ENCODE data around the gene KANK4.

The KANK4 gene

GRCh38 chr1:62356257-62356835 is 37.1 kb upstream of the KANK4 start:
- no peak overlapping the region for H3K4me2 ChIP-seq (ENCODE audit: low read depth, low read length, poor library complexity, severe bottlenecking)

GRCh38 chr1:62355095-62355494 is 35.9 kb upstream of the KANK4 start:
- no peak overlapping the region for H2AFZ ChIP-seq (ENCODE audit: low read length)
- TF ChIP-seq EZH2phosphoT487 (IDR thresholded peaks at IDR 0.05; ENCODE audit: borderline replicate concordance) (no peak), CTCF (conservative IDR thresholded peaks at IDR 0.05; ENCODE audit: low read length) (no peak)

More at GRCh38 chr1:62356257-62356835, 37.1 kb upstream of the KANK4 start:
- Histone ChIP-seq H3K27me3 (ENCODE audit: insufficient read depth, low read length, poor library complexity, severe bottlenecking) (no peaks in the 10 kb centered on the region), H3K79me2 (ENCODE audit: insufficient read depth, low read length) (no peaks in the 10 kb centered on the region), H3K4me1 (ENCODE audit: insufficient read depth, low read length, poor library complexity, severe bottlenecking) (no peaks in the 10 kb centered on the region), H2AFZ (ENCODE audit: low read length) (no peak overlapping the region), H3K4me3 (ENCODE audit: low read length, poor library complexity, severe bottlenecking) (no peak overlapping the region), H3K36me3 (ENCODE audit: insufficient read depth, low read length) (no peaks in the 10 kb centered on the region), H3K9me3 (ENCODE audit: insufficient read depth, low read depth, low read length) (no peaks in the 10 kb centered on the region), H4K20me1 (ENCODE audit: insufficient read depth, low read length, poor library complexity, severe bottlenecking) (no peaks in the 10 kb centered on the region), H3K9me2 (replicated peaks; ENCODE audit: low read depth, low read length) (no peaks in the 10 kb centered on the region), H3F3A (ENCODE audit: low read depth) (no peaks in the 10 kb centered on the region), H3K9ac (ENCODE audit: low read depth, low read length, poor library complexity, severe bottlenecking) (no peak overlapping the region)
- TF ChIP-seq EZH2phosphoT487 (IDR thresholded peaks at IDR 0.05; ENCODE audit: borderline replicate concordance), result no peak
- TF ChIP-seq CTCF (conservative IDR thresholded peaks at IDR 0.05; ENCODE audit: low read length), result no peak

DNA sequence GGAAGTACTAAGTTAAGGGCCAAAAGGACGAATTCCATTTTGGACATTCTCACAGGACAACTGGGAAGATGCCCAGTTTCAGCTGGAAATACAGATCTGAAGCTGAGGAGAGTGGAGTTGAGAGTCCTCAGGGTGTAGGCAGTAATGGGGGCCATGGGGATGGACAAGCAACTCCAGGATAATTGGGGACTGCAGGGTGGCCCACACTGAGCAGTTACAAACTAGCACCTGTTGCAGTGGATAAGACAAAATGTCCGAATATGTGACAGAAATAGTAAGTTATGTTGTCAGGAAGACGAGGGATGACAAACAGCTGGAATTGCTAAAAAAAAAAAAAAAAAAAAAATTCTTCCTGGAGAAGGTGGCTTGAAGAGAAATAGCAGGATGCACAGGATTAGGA is 34.6 kb upstream of the KANK4 start:
- Histone ChIP-seq H3F3A (ENCODE audit: low read depth) (no peaks in the 10 kb centered on the region), H3K4me2 (ENCODE audit: low read depth, low read length, poor library complexity, severe bottlenecking) (no peak overlapping the region), H3K4me1 (ENCODE audit: insufficient read depth, low read length, poor library complexity, severe bottlenecking) (no peaks in the 10 kb centered on the region), H2AFZ (ENCODE audit: low read length) (no peak overlapping the region), H3K79me2 (ENCODE audit: insufficient read depth, low read length) (no peaks in the 10 kb centered on the region), H3K9me3 (ENCODE audit: insufficient read depth, low read depth, low read length) (no peaks in the 10 kb centered on the region), H3K4me3 (ENCODE audit: low read length, poor library complexity, severe bottlenecking) (no peak overlapping the region), H3K9ac (ENCODE audit: low read depth, low read length, poor library complexity, severe bottlenecking) (no peak overlapping the region), H3K9me2 (replicated peaks; ENCODE audit: low read depth, low read length) (no peaks in the 10 kb centered on the region), H4K20me1 (ENCODE audit: insufficient read depth, low read length, poor library complexity, severe bottlenecking) (no peaks in the 10 kb centered on the region), H3K36me3 (ENCODE audit: insufficient read depth, low read length) (no peaks in the 10 kb centered on the region), H3K27me3 (ENCODE audit: insufficient read depth, low read length, poor library complexity, severe bottlenecking) (no peaks in the 10 kb centered on the region)
- TF ChIP-seq CTCF (conservative IDR thresholded peaks at IDR 0.05; ENCODE audit: low read length), result no peak
- TF ChIP-seq EZH2phosphoT487 (IDR thresholded peaks at IDR 0.05; ENCODE audit: borderline replicate concordance), result no peak

More at GRCh38 chr1:62355095-62355494, 35.9 kb upstream of the KANK4 start:
- H3K79me2 ChIP-seq (ENCODE audit: insufficient read depth, low read length), result no peaks in the 10 kb centered on the region
- no peaks in the 10 kb centered on the region for H3K4me1 ChIP-seq (ENCODE audit: insufficient read depth, low read length, poor library complexity, severe bottlenecking)
- no peaks in the 10 kb centered on the region for H3K27me3 ChIP-seq (ENCODE audit: insufficient read depth, low read length, poor library complexity, severe bottlenecking)
- no peak overlapping the region for H3K9ac ChIP-seq (ENCODE audit: low read depth, low read length, poor library complexity, severe bottlenecking)
- H4K20me1 ChIP-seq (ENCODE audit: insufficient read depth, low read length, poor library complexity, severe bottlenecking), result no peaks in the 10 kb centered on the region
- H3F3A ChIP-seq (ENCODE audit: low read depth), result no peaks in the 10 kb centered on the region
- H3K36me3 ChIP-seq (ENCODE audit: insufficient read depth, low read length), result no peaks in the 10 kb centered on the region
- H3K4me3 ChIP-seq (ENCODE audit: low read length, poor library complexity, severe bottlenecking), result no peak overlapping the region
- no peaks in the 10 kb centered on the region for H3K9me2 ChIP-seq (replicated peaks; ENCODE audit: low read depth, low read length)
- H3K9me3 ChIP-seq (ENCODE audit: insufficient read depth, low read depth, low read length), result no peaks in the 10 kb centered on the region
- no peak overlapping the region for H3K4me2 ChIP-seq (ENCODE audit: low read depth, low read length, poor library complexity, severe bottlenecking)

Data from Loucy (cell line).